NCI-H2081 treated with DMSO at 0.1 percent for 48 hours (cell line): ENCODE measurements around the gene PDE6C.

Experiments used
- DNase-seq: peaks from one replicate; lab custom pipeline; 2025; lab: John Stamatoyannopoulos, UW

Gene PDE6C

DNA sequence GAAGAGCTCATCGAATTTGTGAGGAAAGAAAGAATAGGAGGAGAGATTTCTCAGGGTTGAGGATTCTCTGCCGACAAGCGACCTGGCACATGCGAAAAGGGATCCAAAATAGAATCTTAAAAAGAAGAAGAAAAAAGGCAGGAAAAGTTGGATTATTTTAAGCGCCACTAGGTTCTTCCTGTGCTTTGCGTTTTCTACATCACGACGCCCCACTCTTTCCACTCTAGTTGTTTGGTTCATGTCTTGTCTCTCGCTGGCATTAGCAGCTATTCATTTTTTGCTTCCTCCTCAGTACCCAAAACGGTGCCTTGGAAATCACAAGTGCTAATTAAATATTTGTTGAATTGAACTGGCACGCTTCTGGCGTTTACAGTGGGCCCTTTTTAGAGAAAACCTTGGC is 90.7 kb downstream of the PDE6C start:
- DNase-seq = no peak

DNA sequence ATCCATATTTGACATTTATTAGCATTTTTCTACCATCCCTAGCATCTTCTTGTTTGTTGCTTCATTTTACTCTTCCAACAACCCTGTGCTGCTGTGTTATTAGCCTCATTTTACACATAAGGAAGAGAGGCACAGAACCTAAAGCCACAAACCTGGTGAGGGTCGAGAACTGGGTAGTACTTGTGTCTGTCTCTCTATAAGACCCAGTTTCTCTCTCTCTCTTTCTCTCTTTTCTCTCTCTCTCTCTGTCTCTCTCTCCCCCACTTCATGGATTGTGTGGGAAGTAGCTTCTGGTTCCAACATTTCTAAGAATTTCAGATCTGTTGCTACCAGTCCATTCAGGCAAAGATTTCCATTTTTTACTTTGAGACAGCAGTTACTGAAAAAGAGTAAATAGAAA is 91.5 kb downstream of the PDE6C start:
- no peak for DNase-seq

GRCh38 chr10:93704451-93704850 is 92.1 kb downstream of the PDE6C start:
- DNase-seq = no peak

DNA sequence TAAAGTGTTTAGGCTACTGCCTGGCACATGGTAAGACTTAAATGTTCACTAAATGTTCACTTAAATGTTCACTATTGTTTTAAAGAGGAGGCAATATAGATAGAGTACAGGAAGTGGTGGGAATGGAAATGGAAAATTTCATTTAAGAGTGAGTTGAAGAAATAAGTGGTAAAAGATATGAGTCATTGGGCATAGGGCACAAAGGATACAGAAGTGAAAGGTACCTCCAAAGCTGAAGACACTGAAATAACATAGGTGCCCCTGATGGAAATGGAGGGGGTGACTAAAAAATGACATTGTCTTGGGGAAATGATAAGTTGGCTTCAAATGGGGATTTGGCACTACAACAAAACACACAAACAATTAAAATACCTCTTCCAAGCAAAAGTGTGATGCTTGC is 95.3 kb downstream of the PDE6C start:
- DNase-seq = no peak

DNA sequence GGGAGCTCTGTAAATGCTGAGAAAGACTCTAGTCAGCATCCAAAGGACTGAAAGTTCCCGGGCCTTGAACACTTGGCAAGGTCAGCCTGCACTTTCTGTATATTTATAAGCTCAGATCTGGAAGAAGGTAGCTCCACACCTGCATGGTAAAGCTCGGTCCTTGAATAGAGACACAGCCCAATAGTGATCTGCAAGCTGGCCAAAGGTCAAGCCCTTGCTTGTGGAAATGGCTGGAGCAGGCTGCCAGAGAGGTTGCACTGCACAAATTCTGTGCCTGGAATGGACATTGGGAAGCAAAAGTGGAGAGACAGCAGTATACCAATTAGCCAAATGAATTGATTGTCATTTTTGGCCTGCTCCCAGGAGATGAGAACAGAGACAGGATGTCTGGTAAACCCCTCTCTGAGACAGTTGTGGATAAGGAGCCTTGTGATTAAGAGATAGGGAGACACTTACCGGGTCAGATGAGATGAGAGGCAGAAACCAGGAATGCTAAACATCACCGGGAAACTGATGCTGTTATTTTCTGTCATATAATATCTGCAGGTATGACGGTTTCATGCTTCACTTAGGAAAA is 98.1 kb downstream of the PDE6C start:
- no peak for DNase-seq

DNA sequence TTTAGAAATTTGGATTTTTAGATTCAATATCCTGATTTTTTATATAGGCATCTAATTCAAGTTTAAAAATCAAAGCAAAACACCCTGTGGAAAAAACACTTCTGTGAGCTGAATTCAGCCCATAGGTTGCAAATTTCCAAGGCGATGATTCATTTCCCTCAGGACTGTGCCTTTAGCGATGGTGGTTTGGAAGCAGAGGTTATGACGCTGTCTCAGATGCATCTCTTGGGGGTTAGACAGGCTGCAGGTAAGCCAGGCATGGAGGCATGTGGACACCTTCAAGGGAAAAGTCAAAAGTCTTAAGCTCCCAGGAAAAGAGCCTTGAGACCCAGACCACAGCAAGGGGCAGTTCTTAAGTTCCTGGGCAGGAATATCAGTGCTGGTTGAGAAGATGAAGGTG is 99.6 kb downstream of the PDE6C start:
- no peak for DNase-seq

DNA sequence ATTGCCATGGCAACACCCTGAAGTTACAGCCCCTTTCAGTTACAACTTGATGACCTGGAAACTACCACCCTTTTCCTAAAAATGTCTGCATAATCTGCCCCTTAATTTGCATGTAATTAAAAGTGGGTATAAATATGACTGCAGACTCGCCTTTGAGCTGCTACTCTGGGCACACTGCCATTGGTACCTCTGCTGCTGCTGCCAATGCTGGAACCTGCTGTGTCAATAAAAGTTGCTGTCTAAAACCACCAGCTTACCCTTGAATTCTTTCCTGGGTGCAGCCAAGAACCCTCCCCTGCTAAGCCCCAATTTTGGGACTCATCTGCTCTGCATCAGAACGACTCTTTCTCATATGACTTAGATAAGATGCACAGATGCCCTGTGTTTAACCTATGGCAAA is 100.3 kb downstream of the PDE6C start:
- no peak for DNase-seq

DNA sequence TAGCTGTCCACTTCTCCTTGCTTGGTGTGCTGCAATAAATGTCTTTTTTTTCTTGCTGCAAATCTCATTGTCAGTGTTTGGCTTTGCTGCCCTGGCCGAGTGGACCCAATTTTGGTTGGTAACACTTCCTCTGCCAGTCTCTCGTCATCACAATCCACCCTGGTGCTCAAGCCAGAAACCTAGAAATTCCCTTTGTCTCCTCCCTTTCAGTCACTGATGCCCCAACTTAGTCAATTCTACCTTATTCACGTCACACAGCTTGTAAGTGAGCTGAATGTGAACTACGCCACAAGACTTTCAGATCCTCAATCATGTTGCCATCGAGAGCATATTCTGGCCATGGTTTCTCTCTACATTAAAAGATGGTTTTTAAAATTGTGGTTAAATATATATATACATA is 103.0 kb downstream of the PDE6C start:
- no peak for DNase-seq
